ENCODE data around the gene NACC1.

NACC1 gene

GRCh38 chr19:13073263-13073662, 44.8 kb upstream of the NACC1 start:
- no peak overlapping the region for H3K4me3 ChIP-seq (ENCODE audit: low read depth, low read length)
- TF ChIP-seq POLR2A (IDR thresholded peaks at IDR 0.05; ENCODE audit: extremely low read depth, insufficient read length): no peak
- no peak for TF ChIP-seq MAX (IDR thresholded peaks at IDR 0.05; ENCODE audit: low read depth, low read length)
- TF ChIP-seq CTCF (IDR thresholded peaks at IDR 0.05; ENCODE audit: low read depth, low read length): no peak
- no peak for TF ChIP-seq MYC (IDR thresholded peaks at IDR 0.05; ENCODE audit: low read depth, low read length)

GRCh38 chr19:13074378-13074777, 43.7 kb upstream of the NACC1 start:
- DNase-seq (ENCODE audit: low read depth): no peak
- TF ChIP-seq MYC (IDR thresholded peaks at IDR 0.05; ENCODE audit: low read depth, low read length) (no peak), MAX (IDR thresholded peaks at IDR 0.05; ENCODE audit: low read depth, low read length) (no peak), POLR2A (IDR thresholded peaks at IDR 0.05; ENCODE audit: extremely low read depth, insufficient read length) (no peak), CTCF (IDR thresholded peaks at IDR 0.05; ENCODE audit: low read depth, low read length) (no peak)
- no peak overlapping the region for H3K4me3 ChIP-seq (ENCODE audit: low read depth, low read length)

More at GRCh38 chr19:13073263-13073662, 44.8 kb upstream of the NACC1 start:
- DNase-seq (ENCODE audit: low read depth): no peak

DNA sequence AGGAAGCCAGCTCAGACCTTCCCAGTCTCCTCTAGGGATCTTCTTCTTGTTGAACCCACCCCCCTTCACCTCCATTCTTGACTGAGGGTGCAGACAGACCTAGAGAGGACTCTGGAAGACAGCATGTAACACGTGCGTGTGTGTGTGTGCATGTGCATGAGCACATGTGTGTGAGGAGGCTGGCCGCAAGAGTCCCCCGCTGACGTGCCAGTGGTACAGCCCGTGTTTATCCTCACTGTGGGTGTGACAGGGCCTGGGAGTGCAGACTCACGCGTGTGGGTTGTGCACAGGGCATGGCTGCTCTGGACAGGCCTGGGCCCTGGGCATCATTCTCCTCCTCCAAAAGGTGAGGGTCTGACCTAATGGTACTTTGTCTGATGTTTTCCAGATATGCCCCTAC, 41.7 kb upstream of the NACC1 start:
- TF ChIP-seq CTCF (IDR thresholded peaks at IDR 0.05; ENCODE audit: low read depth, low read length) (no peak), MAX (IDR thresholded peaks at IDR 0.05; ENCODE audit: low read depth, low read length) (no peak), MYC (IDR thresholded peaks at IDR 0.05; ENCODE audit: low read depth, low read length) (no peak)
- H3K4me3 ChIP-seq (ENCODE audit: low read depth, low read length): no peak overlapping the region
- DNase-seq (ENCODE audit: low read depth): no peak

DNA sequence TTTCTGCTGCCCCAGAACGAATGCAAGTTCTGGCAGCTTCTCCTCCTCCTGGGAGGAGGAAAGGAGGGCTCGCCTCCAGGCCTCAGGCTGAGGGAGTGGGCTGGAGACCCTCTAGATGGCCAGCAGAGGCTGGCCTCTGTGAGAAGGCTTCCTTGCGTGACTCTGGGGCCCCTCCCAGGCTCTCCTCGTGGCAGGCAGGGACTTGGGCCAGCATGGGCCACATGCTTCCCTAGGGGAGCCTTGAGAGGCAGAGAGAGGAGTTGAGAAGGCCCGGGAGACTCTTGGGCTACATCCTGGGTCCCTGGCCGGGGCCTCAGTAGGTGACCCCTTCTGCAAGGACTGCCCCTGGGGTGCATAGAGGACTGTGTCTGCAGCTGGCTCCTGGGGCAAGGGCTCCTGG, 41.3 kb upstream of the NACC1 start:
- TF ChIP-seq CTCF (IDR thresholded peaks at IDR 0.05; ENCODE audit: low read depth, low read length): no peak
- no peak for TF ChIP-seq MYC (IDR thresholded peaks at IDR 0.05; ENCODE audit: low read depth, low read length)
- TF ChIP-seq MAX (IDR thresholded peaks at IDR 0.05; ENCODE audit: low read depth, low read length): no peak
- TF ChIP-seq POLR2A (IDR thresholded peaks at IDR 0.05; ENCODE audit: extremely low read depth, insufficient read length): no peak
- no peak overlapping the region for H3K4me3 ChIP-seq (ENCODE audit: low read depth, low read length)
- no peak for DNase-seq (ENCODE audit: low read depth)

DNA sequence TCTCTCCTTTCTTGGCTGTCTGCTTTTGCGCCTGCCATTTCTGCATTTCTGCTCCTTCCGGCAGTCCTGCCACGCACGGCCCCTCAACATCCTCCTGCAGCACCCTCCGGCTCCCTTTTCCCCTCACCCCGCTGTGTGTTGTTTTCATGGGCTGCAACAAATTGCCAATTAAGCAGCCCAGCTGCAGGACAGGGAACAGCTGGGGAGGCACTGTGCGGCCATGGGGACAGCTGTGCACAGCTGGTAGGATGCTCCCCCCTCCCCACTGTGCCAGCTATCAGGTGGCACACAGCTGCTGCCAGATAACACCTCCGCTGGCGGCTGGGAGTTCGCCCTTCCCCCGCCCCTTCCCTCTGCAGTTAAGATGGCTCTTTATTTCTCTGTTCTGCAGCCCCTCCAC, 40.8 kb upstream of the NACC1 start:
- no peak overlapping the region for H3K4me3 ChIP-seq (ENCODE audit: low read depth, low read length)

GRCh38 chr19:13078381-13078780, 39.7 kb upstream of the NACC1 start:
- H3K4me3 ChIP-seq (ENCODE audit: low read depth, low read length): no peak overlapping the region
- DNase-seq (ENCODE audit: low read depth): no peak
- no peak for TF ChIP-seq CTCF (IDR thresholded peaks at IDR 0.05; ENCODE audit: low read depth, low read length)
- no peak for TF ChIP-seq MYC (IDR thresholded peaks at IDR 0.05; ENCODE audit: low read depth, low read length)
- TF ChIP-seq POLR2A (IDR thresholded peaks at IDR 0.05; ENCODE audit: extremely low read depth, insufficient read length): no peak
- no peak for TF ChIP-seq MAX (IDR thresholded peaks at IDR 0.05; ENCODE audit: low read depth, low read length)

More for the DNA sequence above, 40.8 kb upstream of the NACC1 start:
- no peak for TF ChIP-seq MAX (IDR thresholded peaks at IDR 0.05; ENCODE audit: low read depth, low read length)
- DNase-seq (ENCODE audit: low read depth): no peak

All from NB4 (cell line).